HL-60/S4 (cell line): ENCODE data around the gene DUSP28.

Experiments
- in situ Hi-C: fragments of 300-500 bp; cut with MboI; formaldehyde crosslinking; loops from 2 replicates; pipeline ENCODE4 v1.14.3; 2022; ENCODE audit warnings: low sequenced_read_pairs

The DUSP28 gene

GRCh38 chr2:240585681-240586197 lies 25.6 kb downstream of the DUSP28 start:
- in situ Hi-C loops: no loop called here

- in situ Hi-C loops: no loop called here
Observed at GRCh38 chr2:240586198-240586918, 26.2 kb downstream of the DUSP28 start, which contains the start of gene CAPN10. CAPN10 (plus strand) TSS chr2:240586734; CDS start chr2:240586912, 178 bp downstream.

GRCh38 chr2:240586919-240587800 lies 27.0 kb downstream of the DUSP28 start:
- in situ Hi-C loops: no loop called here

GRCh38 chr2:240588006-240588655 lies 28.0 kb downstream of the DUSP28 start:
- in situ Hi-C loops: no loop called here

GRCh38 chr2:240588669-240589068 lies 28.5 kb downstream of the DUSP28 start:
- in situ Hi-C loops: no loop called here

- in situ Hi-C loops: no loop called here
Observed at GRCh38 chr2:240589375-240589774, 29.2 kb downstream of the DUSP28 start.

GRCh38 chr2:240589850-240590525 lies 29.8 kb downstream of the DUSP28 start:
- in situ Hi-C loops: no loop called here

GRCh38 chr2:240590681-240591111 lies 30.5 kb downstream of the DUSP28 start:
- in situ Hi-C loops: no loop called here

GRCh38 chr2:240591226-240591625 lies 31.1 kb downstream of the DUSP28 start:
- in situ Hi-C loops: no loop called here

GRCh38 chr2:240591784-240592183 lies 31.6 kb downstream of the DUSP28 start:
- in situ Hi-C loops: no loop called here

GRCh38 chr2:240593026-240593702 lies 33.0 kb downstream of the DUSP28 start:
- in situ Hi-C loops: no loop called here

GRCh38 chr2:240593703-240594451 lies 33.7 kb downstream of the DUSP28 start:
- in situ Hi-C loops: no loop called here

GRCh38 chr2:240594511-240595380 lies 34.6 kb downstream of the DUSP28 start:
- in situ Hi-C loops: no loop called here

- in situ Hi-C loops: no loop called here
Observed at GRCh38 chr2:240595381-240596079, 35.4 kb downstream of the DUSP28 start.

GRCh38 chr2:240596080-240596460 lies 35.9 kb downstream of the DUSP28 start:
- in situ Hi-C loops: no loop called here

GRCh38 chr2:240596491-240596931 lies 36.4 kb downstream of the DUSP28 start:
- in situ Hi-C loops: no loop called here

- in situ Hi-C loops: no loop called here
Observed at GRCh38 chr2:240597054-240597418, 36.9 kb downstream of the DUSP28 start.
